ENCODE results near the gene PAIP2. TPM values are rescaled to one million over a fixed set of nuclear protein-coding genes. Genes with fewer than 3 reads are reported as not detected.

PAIP2 gene
- total and polyA plus RNA-seq, 9 donors: 68.4 to 142 (median 104) TPM

DNA sequence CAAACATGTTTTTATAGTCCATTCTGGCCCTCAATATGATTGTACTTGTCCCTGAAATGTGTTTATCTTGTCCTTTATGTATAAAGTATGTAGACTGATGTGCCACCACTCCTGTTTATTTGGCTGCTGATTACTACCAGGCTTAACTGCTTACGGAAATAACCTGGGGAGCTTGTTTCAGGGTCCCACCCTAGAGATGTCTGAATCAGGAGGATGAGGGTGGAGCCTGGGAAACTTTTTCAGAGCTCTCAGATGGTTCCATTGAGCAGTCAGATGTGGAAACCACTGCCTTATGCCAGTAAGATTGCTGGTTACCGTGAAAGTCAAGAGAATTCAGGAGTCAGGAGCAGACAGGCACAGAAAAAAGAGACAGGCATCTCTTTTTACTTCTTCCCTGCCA, 22.3 kb downstream of the PAIP2 start:
- Histone ChIP-seq H3K27me3 (no peaks in the 10 kb centered on the region), H3K36me3 (no peaks in the 10 kb centered on the region), H3K4me3 (no peak overlapping the region), H3K9me3 (no peaks in the 10 kb centered on the region), H3K4me1 (ENCODE audit: insufficient read depth) (peaks cover 2% of the 10 kb centered on the region), H3K27ac (no peak overlapping the region)
- no peak for DNase-seq
- intact Hi-C loops (cut with DNase I): no loop called here
- WGBS, 3 donors: 71 to 86% (median 84%) methylated on average over 2 of the region's 2 CpGs
- TF ChIP-seq POLR2A (IDR thresholded peaks at IDR 0.05): no peak
- no peak for TF ChIP-seq EP300 (IDR thresholded peaks at IDR 0.05)
- TF ChIP-seq, protein P1, sequence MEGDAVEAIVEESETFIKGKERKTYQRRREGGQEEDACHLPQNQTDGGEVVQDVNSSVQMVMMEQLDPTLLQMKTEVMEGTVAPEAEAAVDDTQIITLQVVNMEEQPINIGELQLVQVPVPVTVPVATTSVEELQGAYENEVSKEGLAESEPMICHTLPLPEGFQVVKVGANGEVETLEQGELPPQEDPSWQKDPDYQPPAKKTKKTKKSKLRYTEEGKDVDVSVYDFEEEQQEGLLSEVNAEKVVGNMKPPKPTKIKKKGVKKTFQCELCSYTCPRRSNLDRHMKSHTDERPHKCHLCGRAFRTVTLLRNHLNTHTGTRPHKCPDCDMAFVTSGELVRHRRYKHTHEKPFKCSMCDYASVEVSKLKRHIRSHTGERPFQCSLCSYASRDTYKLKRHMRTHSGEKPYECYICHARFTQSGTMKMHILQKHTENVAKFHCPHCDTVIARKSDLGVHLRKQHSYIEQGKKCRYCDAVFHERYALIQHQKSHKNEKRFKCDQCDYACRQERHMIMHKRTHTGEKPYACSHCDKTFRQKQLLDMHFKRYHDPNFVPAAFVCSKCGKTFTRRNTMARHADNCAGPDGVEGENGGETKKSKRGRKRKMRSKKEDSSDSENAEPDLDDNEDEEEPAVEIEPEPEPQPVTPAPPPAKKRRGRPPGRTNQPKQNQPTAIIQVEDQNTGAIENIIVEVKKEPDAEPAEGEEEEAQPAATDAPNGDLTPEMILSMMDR (IDR thresholded peaks at IDR 0.05): no peak

GRCh38 chr5:139364466-139364865, 22.8 kb downstream of the PAIP2 start:
- peaks cover 2% of the 10 kb centered on the region for H3K4me1 ChIP-seq (ENCODE audit: insufficient read depth)
- no peaks in the 10 kb centered on the region for H3K36me3 ChIP-seq
- no peak overlapping the region for H3K4me3 ChIP-seq
- intact Hi-C loops (cut with DNase I): no loop called here
- TF ChIP-seq, protein P1 (IDR thresholded peaks at IDR 0.05): no peak
- TF ChIP-seq EP300 (IDR thresholded peaks at IDR 0.05) (no peak), POLR2A (IDR thresholded peaks at IDR 0.05) (no peak)
- H3K27ac ChIP-seq: no peak overlapping the region
- no peak for DNase-seq
- WGBS, 3 donors: 43 to 51% (median 45%) methylated on average over 2 of the region's 2 CpGs
- H3K27me3 ChIP-seq: no peaks in the 10 kb centered on the region
- no peaks in the 10 kb centered on the region for H3K9me3 ChIP-seq

DNA sequence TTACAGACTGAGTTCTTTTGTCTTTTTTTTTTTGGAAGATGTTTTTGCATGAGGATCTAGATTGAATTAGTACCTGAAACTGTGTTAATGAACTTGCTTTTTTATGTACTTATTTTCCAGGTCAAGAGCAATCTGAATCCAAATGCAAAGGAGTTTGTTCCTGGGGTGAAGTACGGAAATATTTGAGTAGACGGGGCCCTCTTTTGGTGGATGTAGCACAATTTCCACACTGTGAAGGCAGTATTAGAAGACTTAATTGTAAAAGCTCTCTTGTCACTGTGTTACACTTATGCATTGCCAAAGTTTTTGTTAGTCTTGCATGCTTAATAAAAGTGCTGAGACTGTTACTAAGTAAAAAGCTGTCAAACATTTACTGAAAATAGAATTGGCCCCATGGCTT, 27.0 kb downstream of the PAIP2 start:
- DNase-seq: no peak
- Histone ChIP-seq H3K36me3 (no peaks in the 10 kb centered on the region), H3K4me3 (no peak overlapping the region), H3K27ac (no peak overlapping the region), H3K27me3 (no peaks in the 10 kb centered on the region), H3K4me1 (ENCODE audit: insufficient read depth) (no peaks in the 10 kb centered on the region), H3K9me3 (no peaks in the 10 kb centered on the region)
- 64 to 72% (median 69%) methylated on average over 2 of the region's 2 CpGs for WGBS, 3 donors
- TF ChIP-seq EP300 (IDR thresholded peaks at IDR 0.05) (no peak), POLR2A (IDR thresholded peaks at IDR 0.05) (no peak)
- TF ChIP-seq, protein P1 (IDR thresholded peaks at IDR 0.05): no peak
- intact Hi-C loops (cut with DNase I): no loop called here

GRCh38 chr5:139369181-139369580, 27.5 kb downstream of the PAIP2 start:
- intact Hi-C loops (cut with DNase I): no loop called here
- Histone ChIP-seq H3K27ac (no peak overlapping the region), H3K27me3 (no peaks in the 10 kb centered on the region), H3K4me3 (no peak overlapping the region), H3K36me3 (no peaks in the 10 kb centered on the region), H3K9me3 (no peaks in the 10 kb centered on the region), H3K4me1 (ENCODE audit: insufficient read depth) (peaks cover 3% of the 10 kb centered on the region)
- TF ChIP-seq EP300 (IDR thresholded peaks at IDR 0.05): no peak
- no peak for TF ChIP-seq POLR2A (IDR thresholded peaks at IDR 0.05)
- WGBS, 3 donors: 84 to 92% (median 84%) methylated on average over 1 of the region's 1 CpG
- no peak for DNase-seq

- Histone ChIP-seq H3K4me1 (ENCODE audit: insufficient read depth) (peaks cover 3% of the 10 kb centered on the region), H3K9me3 (no peaks in the 10 kb centered on the region), H3K4me3 (no peak overlapping the region), H3K27me3 (no peaks in the 10 kb centered on the region), H3K36me3 (no peaks in the 10 kb centered on the region), H3K27ac (no peak overlapping the region)
- peak in 2 of 5 donors; percentile 9 to 14 for DNase-seq
- WGBS, 3 donors: 62 to 66% (median 64%) methylated on average over 7 of the region's 7 CpGs
- intact Hi-C loops (cut with DNase I): no loop called here
- TF ChIP-seq POLR2A (IDR thresholded peaks at IDR 0.05) (no peak), EP300 (IDR thresholded peaks at IDR 0.05) (no peak)
- TF ChIP-seq, protein P1 (IDR thresholded peaks at IDR 0.05): no peak
Measured at GRCh38 chr5:139371482-139372435, 30.1 kb downstream of the PAIP2 start.

Data from ovary (tissue), 9 donors.